ENCODE data around the gene PLK5. TPM values are rescaled to one million over a fixed set of nuclear protein-coding genes. Genes with fewer than 3 reads are reported as not detected.
"Not testable (repeated sequence)": the region's sequence is repeated elsewhere in the genome, so short reads cannot be mapped to it uniquely, and the experiment has no call there.

Gene PLK5
- total RNA-seq, 1 donor from 2014 or later: 0.38 TPM

DNA sequence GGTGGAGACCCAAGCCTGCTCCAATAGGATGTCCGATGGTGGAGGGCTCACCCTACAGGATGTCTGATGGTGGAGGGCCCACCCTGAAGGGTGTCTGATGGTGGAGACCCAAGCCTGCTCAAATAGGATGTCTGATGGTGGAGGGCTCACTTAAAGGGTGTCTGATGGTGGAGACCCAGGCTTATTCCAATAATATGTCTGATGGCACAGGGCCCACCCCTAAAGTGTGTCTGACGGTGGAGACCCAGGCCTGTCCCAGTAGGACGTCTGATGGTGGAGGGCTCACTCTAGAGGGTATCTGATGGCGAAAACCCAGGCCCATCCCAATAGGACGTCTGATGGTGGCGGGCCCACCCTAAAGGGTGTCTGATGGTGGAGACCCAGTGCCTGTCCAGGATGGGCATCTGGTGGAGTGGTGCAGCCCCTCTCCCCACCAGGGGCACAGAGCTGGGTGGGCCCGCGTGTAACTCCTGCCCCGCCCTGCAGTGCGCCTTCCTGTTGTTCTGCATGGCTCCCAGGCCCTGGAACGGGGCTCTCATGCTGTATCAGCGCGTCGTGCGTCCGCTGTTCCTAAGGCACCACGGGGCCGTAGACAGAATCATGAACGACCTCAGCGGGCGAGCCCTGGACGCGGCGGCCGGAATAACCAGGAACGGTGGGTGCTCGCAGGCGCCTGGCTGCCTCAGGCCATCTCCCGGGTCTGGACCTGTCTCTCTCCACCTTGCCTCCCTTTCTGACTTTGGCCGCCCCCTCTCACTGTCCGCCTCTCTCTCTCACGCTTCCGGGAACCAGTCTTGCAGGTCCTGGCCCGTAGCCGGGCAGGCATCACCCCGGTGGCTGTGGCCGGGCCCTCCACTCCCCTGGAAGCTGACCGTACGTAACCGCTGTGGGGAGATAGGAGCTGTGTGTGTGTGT is 27.8 kb upstream of the PLK5 start:
- no peak overlapping the region for H3K4me3 Mint-ChIP-seq
- TF ChIP-seq, protein P1, sequence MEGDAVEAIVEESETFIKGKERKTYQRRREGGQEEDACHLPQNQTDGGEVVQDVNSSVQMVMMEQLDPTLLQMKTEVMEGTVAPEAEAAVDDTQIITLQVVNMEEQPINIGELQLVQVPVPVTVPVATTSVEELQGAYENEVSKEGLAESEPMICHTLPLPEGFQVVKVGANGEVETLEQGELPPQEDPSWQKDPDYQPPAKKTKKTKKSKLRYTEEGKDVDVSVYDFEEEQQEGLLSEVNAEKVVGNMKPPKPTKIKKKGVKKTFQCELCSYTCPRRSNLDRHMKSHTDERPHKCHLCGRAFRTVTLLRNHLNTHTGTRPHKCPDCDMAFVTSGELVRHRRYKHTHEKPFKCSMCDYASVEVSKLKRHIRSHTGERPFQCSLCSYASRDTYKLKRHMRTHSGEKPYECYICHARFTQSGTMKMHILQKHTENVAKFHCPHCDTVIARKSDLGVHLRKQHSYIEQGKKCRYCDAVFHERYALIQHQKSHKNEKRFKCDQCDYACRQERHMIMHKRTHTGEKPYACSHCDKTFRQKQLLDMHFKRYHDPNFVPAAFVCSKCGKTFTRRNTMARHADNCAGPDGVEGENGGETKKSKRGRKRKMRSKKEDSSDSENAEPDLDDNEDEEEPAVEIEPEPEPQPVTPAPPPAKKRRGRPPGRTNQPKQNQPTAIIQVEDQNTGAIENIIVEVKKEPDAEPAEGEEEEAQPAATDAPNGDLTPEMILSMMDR (IDR thresholded peaks at IDR 0.05; ENCODE audit: unreplicated experiment): no peak
- H3K27me3 Mint-ChIP-seq (ENCODE audit: low read depth): peaks cover 32% of the 10 kb centered on the region
- H3K36me3 Mint-ChIP-seq: no peaks in the 10 kb centered on the region
- no peak for DNase-seq (ENCODE audit: low spot score in 2 of 2, unreplicated experiment in 2 of 2)
- no peak overlapping the region for H3K27ac Mint-ChIP-seq
- no peaks in the 10 kb centered on the region for H3K9me3 Mint-ChIP-seq
- H3K4me1 Mint-ChIP-seq: peaks cover 9% of the 10 kb centered on the region

DNA sequence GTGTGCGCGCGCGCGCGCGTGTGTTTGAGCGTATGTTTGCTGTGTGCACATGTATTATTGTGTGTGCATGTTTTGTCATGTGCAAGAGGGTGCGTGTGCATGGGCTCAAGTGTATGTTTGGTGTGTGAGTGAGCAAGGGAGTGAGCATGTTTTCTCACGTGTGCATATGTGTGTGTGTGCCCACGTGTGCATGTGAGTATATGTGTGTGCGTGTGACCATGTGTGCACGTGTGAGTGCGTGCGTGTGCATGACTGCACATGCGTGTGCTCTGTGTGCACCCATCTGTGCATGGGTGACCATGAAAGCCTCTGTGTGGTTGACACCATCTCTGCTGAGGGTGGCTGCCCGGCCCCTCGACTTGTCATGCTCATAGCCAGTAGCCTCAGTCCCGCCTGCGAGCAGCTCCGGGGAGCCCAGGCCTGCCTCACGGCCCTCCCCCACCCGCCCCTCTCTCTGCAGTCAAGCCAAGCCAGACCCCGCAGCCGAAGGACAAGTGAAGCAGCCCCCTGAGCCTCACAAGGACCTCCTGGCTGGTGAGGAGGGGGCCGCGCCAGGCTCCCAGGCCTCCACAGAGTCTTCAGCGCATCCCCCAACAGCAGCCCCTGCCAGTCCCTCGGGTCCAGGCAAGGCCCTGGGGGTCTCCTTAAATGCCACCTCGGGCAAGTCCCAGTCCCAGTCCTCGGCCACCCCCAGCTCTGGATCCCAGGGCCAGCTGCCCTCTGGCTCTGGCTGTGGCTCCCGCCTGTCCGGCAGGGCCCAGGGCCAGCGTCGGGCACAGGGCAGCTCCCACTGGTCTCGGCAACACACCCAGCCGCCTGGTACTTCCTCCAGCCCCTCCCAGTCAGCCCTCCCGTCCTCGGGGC is 26.9 kb upstream of the PLK5 start:
- Mint-ChIP-seq H3K27me3 (ENCODE audit: low read depth) (peaks cover 30% of the 10 kb centered on the region), H3K4me1 (peaks cover 5% of the 10 kb centered on the region), H3K36me3 (no peaks in the 10 kb centered on the region), H3K4me3 (no peak overlapping the region), H3K9me3 (no peaks in the 10 kb centered on the region), H3K27ac (no peak overlapping the region)
- TF ChIP-seq, protein P1 (IDR thresholded peaks at IDR 0.05; ENCODE audit: unreplicated experiment): no peak
- DNase-seq (ENCODE audit: low spot score in 2 of 2, unreplicated experiment in 2 of 2): no peak

DNA sequence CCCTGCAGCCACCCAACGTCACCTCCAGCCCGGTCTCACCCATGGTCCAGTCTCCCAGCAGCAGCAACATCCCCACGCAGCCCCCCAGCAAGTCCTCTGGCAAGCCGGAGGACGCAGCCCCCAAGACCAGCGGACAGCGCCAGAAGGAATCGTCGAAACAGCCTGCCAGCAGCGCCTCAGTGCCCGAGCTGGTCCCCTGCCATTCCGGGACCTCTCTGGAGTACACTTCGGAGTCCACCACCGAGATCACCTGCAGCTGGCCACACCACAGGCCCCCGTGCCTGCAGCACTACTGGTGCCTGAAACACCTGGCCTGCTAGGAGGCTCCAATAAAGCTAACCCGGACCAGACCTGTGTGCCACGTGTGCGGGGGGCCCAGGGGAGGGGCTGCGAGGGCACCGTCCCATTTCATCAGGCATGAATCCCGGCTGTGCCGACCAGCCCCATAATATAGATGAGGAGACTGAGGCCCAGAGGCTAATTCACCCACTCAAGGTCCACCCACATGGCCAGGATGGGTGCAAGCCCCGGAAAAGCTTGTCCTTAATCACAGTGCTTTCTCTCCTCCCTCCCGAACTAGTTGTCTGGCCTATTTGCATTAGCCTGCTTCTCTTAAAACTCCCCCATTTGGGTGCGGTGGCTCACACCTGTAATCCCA is 26.2 kb upstream of the PLK5 start:
- DNase-seq (ENCODE audit: low spot score in 2 of 2, unreplicated experiment in 2 of 2): no peak
- peaks cover 25% of the 10 kb centered on the region for H3K27me3 Mint-ChIP-seq (ENCODE audit: low read depth)
- H3K4me1 Mint-ChIP-seq: peaks cover 4% of the 10 kb centered on the region
- no peaks in the 10 kb centered on the region for H3K9me3 Mint-ChIP-seq
- no peaks in the 10 kb centered on the region for H3K36me3 Mint-ChIP-seq
- no peak overlapping the region for H3K27ac Mint-ChIP-seq
- no peak overlapping the region for H3K4me3 Mint-ChIP-seq
- TF ChIP-seq, protein P1 (IDR thresholded peaks at IDR 0.05; ENCODE audit: unreplicated experiment): no peak

DNA sequence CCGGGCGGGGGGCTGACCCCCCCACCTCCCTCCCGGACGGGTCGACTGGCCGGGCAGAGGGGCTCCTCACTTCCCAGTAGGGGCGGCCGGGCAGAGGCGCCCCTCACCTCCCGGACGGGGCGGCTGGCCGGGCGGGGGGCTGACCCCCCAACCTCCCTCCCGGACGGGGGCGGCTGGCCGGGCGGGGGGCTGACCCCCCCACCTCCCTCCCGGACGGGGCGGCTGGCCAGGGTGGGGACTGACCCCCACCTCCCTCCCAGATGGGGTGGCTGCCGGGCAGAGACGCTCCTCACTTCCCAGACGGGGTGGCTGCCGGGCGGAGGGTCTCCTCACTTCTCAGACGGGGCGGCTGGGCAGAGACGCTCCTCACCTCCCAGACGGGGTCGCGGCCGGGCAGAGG is 24.6 kb upstream of the PLK5 start:
- not testable (repeated sequence) for DNase-seq (ENCODE audit: low spot score in 2 of 2, unreplicated experiment in 2 of 2); H3K4me1 Mint-ChIP-seq; H3K4me3 Mint-ChIP-seq; H3K27ac Mint-ChIP-seq; H3K36me3 Mint-ChIP-seq; H3K9me3 Mint-ChIP-seq
- H3K27me3 Mint-ChIP-seq (ENCODE audit: low read depth): peaks cover 27% of the 10 kb centered on the region

DNA sequence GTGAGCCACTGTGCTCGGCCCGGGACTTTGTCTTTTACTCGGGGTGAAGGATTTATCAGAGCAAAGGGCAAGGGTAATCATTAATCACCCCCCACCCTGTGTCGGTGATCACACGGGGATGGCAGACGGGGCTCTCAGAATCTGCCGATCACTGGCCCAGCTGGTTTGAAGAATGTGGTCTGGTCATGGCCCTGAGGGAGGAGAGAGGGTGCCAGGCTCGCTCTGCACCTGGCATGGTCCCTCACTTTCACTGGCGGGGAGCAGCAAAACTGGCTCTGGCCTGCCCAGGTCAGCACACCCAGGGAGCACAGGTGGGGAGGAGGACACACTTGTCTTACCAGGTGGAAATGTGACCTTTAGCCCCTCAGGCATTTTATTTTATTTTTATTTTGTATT is 22.7 kb upstream of the PLK5 start:
- H3K9me3 Mint-ChIP-seq: no peaks in the 10 kb centered on the region
- peaks cover 39% of the 10 kb centered on the region for H3K27me3 Mint-ChIP-seq (ENCODE audit: low read depth)
- DNase-seq (ENCODE audit: low spot score in 2 of 2, unreplicated experiment in 2 of 2): no peak
- no peak overlapping the region for H3K4me3 Mint-ChIP-seq
- no peaks in the 10 kb centered on the region for H3K36me3 Mint-ChIP-seq
- no peak overlapping the region for H3K27ac Mint-ChIP-seq
- TF ChIP-seq, protein P1 (IDR thresholded peaks at IDR 0.05; ENCODE audit: unreplicated experiment): no peak
- peaks cover 12% of the 10 kb centered on the region for H3K4me1 Mint-ChIP-seq
